Measurements from ENCODE around the gene ZFHX3.

Gene ZFHX3

GRCh38 chr16:72930396-72930795 is 117.5 kb downstream of the ZFHX3 start:
- no peak for TF ChIP-seq CTCF (IDR thresholded peaks at IDR 0.05; ENCODE audit: low read depth, low read length, missing control alignments)
- DNase-seq (ENCODE audit: low read depth): no peak
- in situ Hi-C loops (cut with HindIII; ENCODE audit: low sequenced_read_pairs): loop anchor here (5.0 kb wide), 1 partner anchor 33 kb away; no protein-coding TSS in a partner anchor
- H3K4me3 ChIP-seq (ENCODE audit: low read depth, low read length): no peak overlapping the region

- TF ChIP-seq CTCF (IDR thresholded peaks at IDR 0.05; ENCODE audit: low read depth, low read length, missing control alignments): no peak
- in situ Hi-C loops (cut with HindIII; ENCODE audit: low sequenced_read_pairs): no loop called here
- DNase-seq (ENCODE audit: low read depth): no peak
- H3K4me3 ChIP-seq (ENCODE audit: low read depth, low read length): no peak overlapping the region
These were observed 119.6 kb downstream of the ZFHX3 start for GRCh38 chr16:72928090-72928981.

DNA sequence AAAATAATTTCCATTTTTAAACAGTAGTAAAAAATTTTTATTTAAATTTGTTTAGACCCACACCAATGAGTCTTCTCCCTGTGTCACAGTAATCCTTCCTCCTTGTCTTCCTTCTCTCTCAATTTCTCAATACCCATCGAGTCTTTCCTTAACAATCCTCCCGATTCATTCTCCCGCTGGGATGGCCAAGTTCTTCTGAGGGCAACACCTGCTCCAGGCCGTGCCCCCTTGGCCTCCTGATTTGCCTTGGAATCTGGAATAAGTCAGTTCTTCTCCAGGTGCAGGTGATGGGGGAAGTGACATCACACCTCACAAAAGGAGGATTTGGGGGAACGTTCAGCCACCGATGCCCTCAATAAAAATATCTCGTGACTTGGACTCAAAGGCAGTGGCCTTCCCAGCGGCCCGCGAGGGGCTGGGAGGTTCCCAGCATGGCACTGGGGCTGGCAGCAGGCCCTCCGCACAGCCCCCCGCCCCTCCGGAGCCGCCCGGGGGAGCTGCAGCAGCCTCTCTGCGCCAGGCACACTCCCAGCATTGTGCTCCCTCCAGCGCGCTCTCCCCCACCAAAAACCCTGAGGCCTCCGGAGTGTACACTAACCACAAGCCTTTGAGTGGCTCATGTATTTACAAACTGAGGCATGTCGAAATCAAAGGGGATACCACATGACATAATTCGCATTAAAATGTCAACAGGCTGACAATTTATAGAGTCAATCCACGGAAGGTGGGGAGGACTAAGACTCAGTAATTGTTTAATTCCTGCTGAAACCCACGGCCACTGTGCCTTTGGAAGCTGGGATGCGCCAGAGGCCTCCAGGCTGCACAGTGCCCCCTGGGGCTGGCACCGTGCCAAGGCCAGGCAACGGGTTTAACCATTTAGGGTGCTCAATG is 120.5 kb downstream of the ZFHX3 start:
- TF ChIP-seq CTCF (IDR thresholded peaks at IDR 0.05; ENCODE audit: low read depth, low read length, missing control alignments): peak; percentile 7
- in situ Hi-C loops (cut with HindIII; ENCODE audit: low sequenced_read_pairs): no loop called here
- H3K4me3 ChIP-seq (ENCODE audit: low read depth, low read length): no peak overlapping the region
- DNase-seq (ENCODE audit: low read depth): peak; percentile 66

- DNase-seq (ENCODE audit: low read depth): no peak
- in situ Hi-C loops (cut with HindIII; ENCODE audit: low sequenced_read_pairs): no loop called here
- no peak overlapping the region for H3K4me3 ChIP-seq (ENCODE audit: low read depth, low read length)
- TF ChIP-seq CTCF (IDR thresholded peaks at IDR 0.05; ENCODE audit: low read depth, low read length, missing control alignments): no peak
These were observed 121.5 kb downstream of the ZFHX3 start for GRCh38 chr16:72926177-72927070.

DNA sequence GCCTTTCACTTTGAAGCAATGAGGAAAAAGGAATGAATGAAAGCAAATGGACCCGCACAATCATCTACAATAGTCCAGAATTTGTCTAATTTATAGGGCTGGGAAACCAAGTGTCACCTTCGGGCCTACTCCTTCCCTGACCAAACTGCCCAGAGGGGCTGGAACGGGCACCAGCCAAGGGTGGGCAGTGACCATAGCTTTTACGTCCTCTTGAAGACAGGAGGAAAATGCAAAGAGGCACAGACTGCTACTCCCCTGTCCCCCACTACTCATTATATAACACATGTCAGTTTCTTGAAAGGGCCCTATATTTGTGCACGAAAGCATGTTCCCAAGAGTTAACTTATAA is 122.3 kb downstream of the ZFHX3 start:
- no peak for TF ChIP-seq CTCF (IDR thresholded peaks at IDR 0.05; ENCODE audit: low read depth, low read length, missing control alignments)
- in situ Hi-C loops (cut with HindIII; ENCODE audit: low sequenced_read_pairs): no loop called here
- H3K4me3 ChIP-seq (ENCODE audit: low read depth, low read length): no peak overlapping the region
- DNase-seq (ENCODE audit: low read depth): no peak

Data from astrocyte of the cerebellum (primary cell).